GM18867 (cell line): ENCODE measurements around the gene NLGN1.

Experiments used
- ATAC-seq: cut with Tn5 transposase; IDR thresholded peaks from one replicate; pipeline ENCODE4 v1.9.1; 2021; ENCODE audit warnings: mild to moderate bottlenecking, moderate library complexity; ENCODE audit not compliant: unreplicated experiment

The NLGN1 gene

GRCh38 chr3:174317005-174317404 is 919.5 kb downstream of the NLGN1 start:
- ATAC-seq, result no peak

GRCh38 chr3:174318181-174318580 is 920.6 kb downstream of the NLGN1 start:
- ATAC-seq, result no peak

DNA sequence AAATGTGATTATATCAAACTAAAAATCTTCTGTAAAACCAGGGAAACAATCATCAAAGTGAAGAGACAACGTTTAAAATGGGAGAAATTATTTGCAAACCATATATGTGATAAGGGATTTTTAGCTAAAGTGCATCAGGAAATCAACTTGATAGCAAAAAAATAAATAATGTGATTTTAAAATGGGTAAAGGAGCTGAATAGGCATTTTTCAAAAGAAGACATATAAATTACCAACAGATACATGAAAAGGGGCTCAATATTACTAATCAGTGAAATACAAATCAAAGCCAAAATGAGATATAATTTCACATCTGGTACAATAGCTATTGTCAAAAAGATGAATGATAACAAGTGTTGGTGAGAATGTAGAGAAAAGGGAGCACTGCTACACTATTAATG is 924.0 kb downstream of the NLGN1 start:
- ATAC-seq, result no peak

GRCh38 chr3:174322789-174323188 is 925.2 kb downstream of the NLGN1 start:
- ATAC-seq, result no peak

DNA sequence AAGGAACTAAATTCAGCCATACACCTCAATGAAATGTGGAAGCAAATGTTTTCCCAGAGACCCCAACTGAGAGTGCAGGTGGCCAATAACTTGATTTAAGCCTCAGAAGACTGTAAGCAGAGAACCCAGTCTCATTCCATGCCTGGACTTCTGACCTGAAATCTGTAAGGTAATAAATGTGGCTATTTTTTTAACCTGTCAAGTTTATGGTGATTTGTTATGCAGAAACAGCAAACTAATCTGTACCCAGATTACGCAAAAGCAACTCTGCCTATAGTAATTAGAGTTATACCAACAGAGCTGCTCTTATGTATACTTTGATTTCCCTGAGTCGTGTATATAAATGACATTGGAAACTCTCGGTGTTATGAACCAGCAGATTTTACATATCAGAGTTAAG is 927.6 kb downstream of the NLGN1 start:
- no peak for ATAC-seq

- ATAC-seq, result no peak
Measured at GRCh38 chr3:174325834-174326700, 928.5 kb downstream of the NLGN1 start.

DNA sequence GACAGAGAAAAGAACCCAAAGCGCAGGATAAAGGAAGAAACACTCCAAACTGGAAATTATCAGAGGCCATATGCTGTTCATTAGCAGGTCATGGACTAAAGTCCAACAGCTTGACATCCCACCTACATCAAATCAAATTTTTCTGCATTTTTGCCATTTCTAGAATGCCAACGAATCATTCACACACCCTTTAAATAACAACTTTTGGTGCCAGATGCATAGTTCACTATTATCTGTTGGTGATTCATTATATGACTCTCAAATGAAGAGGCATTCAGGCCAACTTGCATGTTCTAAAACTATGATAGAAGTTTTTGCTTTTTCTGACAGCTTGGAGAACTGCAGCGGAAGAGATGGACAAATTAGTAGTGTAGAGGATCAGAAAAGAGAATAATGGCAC is 931.8 kb downstream of the NLGN1 start:
- no peak for ATAC-seq

- no peak for ATAC-seq
Measured at GRCh38 chr3:174330303-174330702, 932.8 kb downstream of the NLGN1 start.

- ATAC-seq, result no peak
Measured at GRCh38 chr3:174331095-174331800, 933.7 kb downstream of the NLGN1 start.

- ATAC-seq, result no peak
Measured at GRCh38 chr3:174332391-174332790, 934.8 kb downstream of the NLGN1 start.

DNA sequence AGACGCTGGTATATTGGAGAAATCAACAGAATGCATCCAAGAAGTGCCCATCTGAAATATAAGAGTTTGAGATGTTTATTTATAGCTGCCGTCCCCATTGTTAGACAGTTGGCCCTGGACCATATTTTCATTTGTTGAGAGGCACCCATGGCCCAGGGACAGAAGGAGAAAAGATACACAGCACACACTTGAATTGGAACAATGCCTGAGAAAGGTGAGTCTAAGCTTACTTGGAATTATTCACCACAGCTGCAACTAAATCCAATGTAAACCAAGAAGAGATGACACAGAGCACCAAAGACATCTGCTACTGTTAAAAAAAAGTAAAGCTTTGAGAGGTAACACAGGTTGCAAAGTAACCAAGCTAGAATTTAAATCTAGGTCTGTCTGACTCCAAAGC is 936.1 kb downstream of the NLGN1 start:
- no peak for ATAC-seq

GRCh38 chr3:174334111-174334510 is 936.6 kb downstream of the NLGN1 start:
- no peak for ATAC-seq

DNA sequence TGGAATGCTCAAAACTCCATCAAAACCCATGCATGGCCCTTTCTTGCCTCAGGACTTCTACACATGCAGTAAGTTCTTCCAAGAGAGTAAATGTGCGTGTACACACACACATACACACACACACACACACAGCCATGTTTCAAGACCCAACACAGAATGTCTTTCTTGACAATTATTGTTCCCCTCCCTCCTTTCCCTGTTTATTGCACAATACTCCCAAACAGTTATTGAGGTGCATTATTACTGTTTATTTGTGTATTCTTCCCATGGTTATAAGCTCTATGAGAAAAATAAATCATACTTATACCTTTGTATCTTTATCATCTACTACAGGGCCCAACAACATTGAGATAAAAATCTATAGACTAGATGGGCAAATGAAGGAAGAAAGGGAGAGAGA is 937.8 kb downstream of the NLGN1 start:
- ATAC-seq, result no peak

DNA sequence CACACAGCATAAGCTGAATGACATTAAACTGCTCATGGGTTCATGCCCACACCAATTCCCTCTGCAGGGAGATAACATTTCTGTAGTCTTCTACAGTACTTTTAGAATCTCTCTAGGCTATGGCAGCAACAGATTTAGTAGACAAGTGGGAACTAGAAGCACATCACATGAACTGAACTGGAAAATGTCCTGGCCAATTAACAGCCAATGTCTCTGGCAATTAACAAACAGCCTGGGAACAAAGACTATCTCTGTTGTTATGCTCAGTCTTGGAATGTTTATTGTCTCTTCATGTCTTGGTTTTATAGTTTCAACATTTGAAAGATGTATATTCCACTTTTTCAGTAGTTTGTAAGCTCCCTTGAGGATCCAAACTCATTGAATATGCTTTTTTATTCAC is 938.4 kb downstream of the NLGN1 start:
- ATAC-seq, result no peak
